NCI-H774 (cell line): ENCODE measurements around the gene MCM3AP.

ENCODE experiments used
- DNase-seq: peaks from one replicate; lab custom pipeline; 2025; lab: John Stamatoyannopoulos, UW

MCM3AP gene

GRCh38 chr21:46285206-46285661 is at the start of gene MCM3AP:
TSS of gene MCM3AP (minus strand) at chr21:46285611. CDS start at chr21:46285286, 325 bp downstream.
- no peak for DNase-seq

GRCh38 chr21:46334351-46335140 is 49.1 kb upstream of the MCM3AP start:
- DNase-seq, result no peak

- no peak for DNase-seq
Measured at GRCh38 chr21:46329796-46330195, 44.4 kb upstream of the MCM3AP start.

- no peak for DNase-seq
Measured at GRCh38 chr21:46328151-46328550, 42.7 kb upstream of the MCM3AP start.

GRCh38 chr21:46327711-46328110 is 42.3 kb upstream of the MCM3AP start:
- DNase-seq, result no peak

GRCh38 chr21:46326110-46326703 is 40.8 kb upstream of the MCM3AP start:
- no peak for DNase-seq

- DNase-seq, result peak; percentile 2
Measured at GRCh38 chr21:46325073-46325912, 39.9 kb upstream of the MCM3AP start.

- DNase-seq, result peak; percentile 42
Measured at GRCh38 chr21:46324390-46325072, 39.1 kb upstream of the MCM3AP start.

- DNase-seq, result peak; percentile 90
Measured at GRCh38 chr21:46323710-46324389, 38.4 kb upstream of the MCM3AP start, which contains the start of the genes C21orf58 and PCNT. TSS of gene C21orf58 (minus strand) at chr21:46323870. CDS start at chr21:46322738, 1,132 bp downstream. TSS of gene PCNT (plus strand) at chr21:46324156. CDS start at chr21:46324229, 73 bp downstream.

- DNase-seq, result no peak
Measured at GRCh38 chr21:46323227-46323709, 37.9 kb upstream of the MCM3AP start.

- DNase-seq, result no peak
Measured at GRCh38 chr21:46322351-46323226, 37.2 kb upstream of the MCM3AP start.

- DNase-seq, result no peak
Measured at GRCh38 chr21:46320331-46320801, 35.0 kb upstream of the MCM3AP start.

- DNase-seq, result no peak
Measured at GRCh38 chr21:46319186-46319585, 33.8 kb upstream of the MCM3AP start.

- no peak for DNase-seq
Measured at GRCh38 chr21:46318464-46318845, 33.0 kb upstream of the MCM3AP start.

- DNase-seq, result peak; percentile 38
Measured at GRCh38 chr21:46317710-46318463, 32.5 kb upstream of the MCM3AP start.

- DNase-seq, result no peak
Measured at GRCh38 chr21:46316708-46317324, 31.4 kb upstream of the MCM3AP start.

- no peak for DNase-seq
Measured at GRCh38 chr21:46314441-46315020, 29.1 kb upstream of the MCM3AP start.

- DNase-seq, result no peak
Measured at GRCh38 chr21:46312949-46313348, 27.5 kb upstream of the MCM3AP start.
